ENCODE measurements around the gene SNPH.

The SNPH gene

GRCh38 chr20:1307171-1307570 lies 41.1 kb downstream of the SNPH start:
- DNase-seq (ENCODE audit: low spot score), result no peak

- DNase-seq (ENCODE audit: low spot score), result no peak
Measured at GRCh38 chr20:1307571-1307971, 41.5 kb downstream of the SNPH start.

GRCh38 chr20:1308067-1308701 lies 42.1 kb downstream of the SNPH start:
- no peak for DNase-seq (ENCODE audit: low spot score)

- no peak for DNase-seq (ENCODE audit: low spot score)
Measured at GRCh38 chr20:1308702-1309095, 42.6 kb downstream of the SNPH start.

- no peak for DNase-seq (ENCODE audit: low spot score)
Measured at GRCh38 chr20:1309439-1309847, 43.3 kb downstream of the SNPH start.

- no peak for DNase-seq (ENCODE audit: low spot score)
Measured at GRCh38 chr20:1310071-1310470, 44.0 kb downstream of the SNPH start.

- no peak for DNase-seq (ENCODE audit: low spot score)
Measured at GRCh38 chr20:1310506-1311190, 44.6 kb downstream of the SNPH start.

- DNase-seq (ENCODE audit: low spot score), result no peak
Measured at GRCh38 chr20:1312308-1312707, 46.2 kb downstream of the SNPH start.

- no peak for DNase-seq (ENCODE audit: low spot score)
Measured at GRCh38 chr20:1312904-1313235, 46.8 kb downstream of the SNPH start.

- peak; percentile 63 for DNase-seq (ENCODE audit: low spot score)
Measured at GRCh38 chr20:1313236-1313964, 47.3 kb downstream of the SNPH start.

GRCh38 chr20:1315804-1316203 lies 49.7 kb downstream of the SNPH start:
- DNase-seq (ENCODE audit: low spot score), result no peak

GRCh38 chr20:1317545-1318255 lies 51.6 kb downstream of the SNPH start:
- no peak for DNase-seq (ENCODE audit: low spot score)

GRCh38 chr20:1319051-1319450 lies 53.0 kb downstream of the SNPH start:
- no peak for DNase-seq (ENCODE audit: low spot score)

- no peak for DNase-seq (ENCODE audit: low spot score)
Measured at GRCh38 chr20:1319462-1319861, 53.4 kb downstream of the SNPH start.

- DNase-seq (ENCODE audit: low spot score), result no peak
Measured at GRCh38 chr20:1320016-1320415, 53.9 kb downstream of the SNPH start.

- DNase-seq (ENCODE audit: low spot score), result no peak
Measured at GRCh38 chr20:1320902-1321653, 55.0 kb downstream of the SNPH start.

GRCh38 chr20:1321654-1321939 lies 55.5 kb downstream of the SNPH start:
- no peak for DNase-seq (ENCODE audit: low spot score)

GRCh38 chr20:1322511-1323245 lies 56.6 kb downstream of the SNPH start:
- DNase-seq (ENCODE audit: low spot score), result no peak

GRCh38 chr20:1323256-1323655 lies 57.2 kb downstream of the SNPH start:
- DNase-seq (ENCODE audit: low spot score), result no peak

- DNase-seq (ENCODE audit: low spot score), result no peak
Measured at GRCh38 chr20:1323830-1324597, 57.9 kb downstream of the SNPH start.

Measured in SW480 (cell line).